Neural cell (in vitro differentiated cells): ENCODE measurements around the gene CFAP65. TPM values are rescaled to one million over a fixed set of nuclear protein-coding genes. Genes with fewer than 3 reads are reported as not detected.

Source experiments
- H2AFZ ChIP-seq: fragments of 200-600, 300-800 bp; sonication (generic), shearing (Covaris generic); 2 replicates; pipeline ENCODE4 v1.6.0; 2014; ENCODE audit warnings: low read depth, mild to moderate bottlenecking, antibody characterized with exemption, low read length, moderate library complexity
- H3F3A ChIP-seq: fragments of 200-600 bp; shearing (Covaris generic); 2 replicates; pipeline ENCODE4 v1.6.1; 2016; ENCODE audit warnings: mild to moderate bottlenecking, moderate library complexity, mixed read lengths, antibody characterized with exemption, low read length; ENCODE audit not compliant: insufficient read depth, poor library complexity, severe bottlenecking
- H3K27ac ChIP-seq: fragments of 200-600, 300-800 bp; sonication (generic), shearing (Covaris generic); 2 replicates; pipeline ENCODE4 v1.5.1; 2014; ENCODE audit warnings: mild to moderate bottlenecking, low read length, moderate library complexity
- H3K27me3 ChIP-seq: fragments of 300-800, 200-600 bp; sonication (generic), shearing (Covaris generic); 2 replicates; pipeline ENCODE4 v1.6.0; 2014; ENCODE audit warnings: mild to moderate bottlenecking, low read depth, low read length, moderate library complexity; ENCODE audit not compliant: insufficient read depth
- H3K36me3 ChIP-seq: fragments of 300-800, 200-600 bp; sonication (generic), shearing (Covaris generic); 2 replicates; pipeline ENCODE4 v1.5.1; 2014; ENCODE audit warnings: mild to moderate bottlenecking, antibody characterized with exemption, low read length, moderate library complexity; ENCODE audit not compliant: insufficient read depth
- H3K4me2 ChIP-seq: fragments of 300-800, 200-600 bp; sonication (generic), shearing (Covaris generic); 2 replicates; pipeline ENCODE4 v1.6.0; 2014; ENCODE audit warnings: mild to moderate bottlenecking, low read length
- H3K4me3 ChIP-seq: fragments of 300-800, 200-600 bp; sonication (generic), shearing (Covaris generic); 2 replicates; pipeline ENCODE4 v1.5.1; 2014; ENCODE audit warnings: mild to moderate bottlenecking, low read length, moderate library complexity
- H3K79me2 ChIP-seq: fragments of 200-600 bp; shearing (Covaris generic); replicated peaks from 2 replicates; pipeline ENCODE4 v1.6.0; 2014; ENCODE audit warnings: mild to moderate bottlenecking, low read length, moderate library complexity; ENCODE audit not compliant: insufficient read depth
- H3K9ac ChIP-seq: fragments of 300-800, 200-600 bp; sonication (generic), shearing (Covaris generic); 2 replicates; pipeline ENCODE4 v1.6.1; 2016; ENCODE audit warnings: mild to moderate bottlenecking, low read length, mixed read lengths
- H3K9me2 ChIP-seq: fragments of 200-600 bp; shearing (Covaris generic); 2 replicates; pipeline ENCODE4 v1.6.1; 2016; ENCODE audit warnings: mild to moderate bottlenecking, low read length, mixed read lengths; ENCODE audit not compliant: insufficient read depth
- H3K9me3 ChIP-seq: fragments of 200-600, 300-800 bp; sonication (generic), shearing (Covaris generic); 2 replicates; pipeline ENCODE4 v1.6.1; 2016; ENCODE audit warnings: mild to moderate bottlenecking, mixed run types, low read length, moderate library complexity, mixed read lengths
- H4K20me1 ChIP-seq: fragments of 200-600 bp; shearing (Covaris generic); 2 replicates; pipeline ENCODE4 v1.6.1; 2016; ENCODE audit warnings: mild to moderate bottlenecking, mixed run types; ENCODE audit not compliant: insufficient read depth
- CTCF ChIP-seq: fragments of 450-650 bp; IDR thresholded peaks from 2 replicates; pipeline ENCODE4 v1.5.1; 2014; ENCODE audit warnings: antibody characterized with exemption, mild to moderate bottlenecking, moderate library complexity; ENCODE audit not compliant: poor library complexity, severe bottlenecking
- EP300 ChIP-seq: fragments of 450-650 bp; conservative IDR thresholded peaks from 2 replicates; pipeline ENCODE4 v1.6.1; 2014; ENCODE audit warnings: antibody characterized with exemption, mild to moderate bottlenecking, moderate library complexity; ENCODE audit not compliant: poor library complexity, severe bottlenecking
- EZH2 ChIP-seq: fragments of 200-600, 300-800 bp; shearing (Covaris generic), sonication (generic); IDR thresholded peaks from 2 replicates; pipeline ENCODE4 v1.6.1; 2014; ENCODE audit warnings: antibody characterized with exemption, low read length, borderline replicate concordance, mild to moderate bottlenecking; ENCODE audit not compliant: insufficient read depth, poor library complexity, severe bottlenecking
- MXI1 ChIP-seq: fragments of 450-650 bp; conservative IDR thresholded peaks from 2 replicates; pipeline ENCODE4 v1.6.1; 2014; ENCODE audit warnings: antibody characterized with exemption, mild to moderate bottlenecking; ENCODE audit not compliant: poor library complexity, severe bottlenecking
- POLR2AphosphoS5 ChIP-seq: IDR thresholded peaks from 2 replicates; pipeline ENCODE4 v1.6.1; 2012
- RAD21 ChIP-seq: fragments of 450-650 bp; conservative IDR thresholded peaks from 2 replicates; pipeline ENCODE4 v1.6.1; 2014; ENCODE audit warnings: antibody characterized with exemption, mild to moderate bottlenecking, moderate library complexity
- REST ChIP-seq: IDR thresholded peaks from 2 replicates; pipeline ENCODE4 v1.6.1; 2012; ENCODE audit warnings: borderline replicate concordance
- SMC3 ChIP-seq: fragments of 450-650 bp; conservative IDR thresholded peaks from 2 replicates; pipeline ENCODE4 v1.6.1; 2014; ENCODE audit warnings: antibody characterized with exemption, mild to moderate bottlenecking, moderate library complexity; ENCODE audit not compliant: poor library complexity
- TAF1 ChIP-seq: IDR thresholded peaks from 2 replicates; pipeline ENCODE4 v1.6.1; 2012; ENCODE audit warnings: low read depth
- polyA plus RNA-seq: library from polyadenylated mRNA; depleted of rRNA; stranded (reverse); fragments of >200 nt; gene quantifications from 2 replicates; pipeline ENCODE4 v1.2.3, GENCODE V29; 2014

The CFAP65 gene
- polyA plus RNA-seq, 1 donor from 2014 or later: 1.1 TPM

- Histone ChIP-seq H2AFZ (no peak overlapping the region), H3K9me3 (no peaks in the 10 kb centered on the region), H3K36me3 (no peaks in the 10 kb centered on the region), H3K9ac (no peak overlapping the region), H3K27ac (no peak overlapping the region), H3K79me2 (no peaks in the 10 kb centered on the region), H3K9me2 (no peaks in the 10 kb centered on the region), H3K27me3 (no peaks in the 10 kb centered on the region), H3K4me2 (no peak overlapping the region), H3K4me3 (no peak overlapping the region), H3F3A (no peaks in the 10 kb centered on the region), H4K20me1 (no peaks in the 10 kb centered on the region)
- no peak for TF ChIP-seq RAD21
- TF ChIP-seq SMC3: no peak
- TF ChIP-seq CTCF: no peak
Measured at GRCh38 chr2:219028996-219029828, 12.1 kb downstream of the CFAP65 start.

GRCh38 chr2:219028141-219028540 is 13.2 kb downstream of the CFAP65 start:
- no peak overlapping the region for H3K9ac ChIP-seq
- TF ChIP-seq EP300: no peak
- no peak for TF ChIP-seq SMC3
- TF ChIP-seq RAD21: no peak
- no peak for TF ChIP-seq EZH2
- no peak for TF ChIP-seq MXI1
- no peak for TF ChIP-seq REST
- no peak for TF ChIP-seq TAF1
- TF ChIP-seq CTCF: no peak
- no peak for TF ChIP-seq POLR2AphosphoS5
- H3F3A ChIP-seq: no peaks in the 10 kb centered on the region
- no peaks in the 10 kb centered on the region for H4K20me1 ChIP-seq
- no peaks in the 10 kb centered on the region for H3K36me3 ChIP-seq
- no peaks in the 10 kb centered on the region for H3K9me2 ChIP-seq
- H3K4me2 ChIP-seq: no peak overlapping the region
- no peaks in the 10 kb centered on the region for H3K27me3 ChIP-seq
- no peak overlapping the region for H3K4me3 ChIP-seq
- no peaks in the 10 kb centered on the region for H3K79me2 ChIP-seq
- H2AFZ ChIP-seq: no peak overlapping the region
- H3K9me3 ChIP-seq: no peaks in the 10 kb centered on the region
- no peak overlapping the region for H3K27ac ChIP-seq
